H1 (cell line): Measurements from ENCODE around the gene PAWR. TPM values are rescaled to one million over a fixed set of nuclear protein-coding genes. Genes with fewer than 3 reads are reported as not detected.

Experiments used
- CBX5 ChIP-seq: fragments of 300-800, 300-1000 bp; sonication (generic); IDR thresholded peaks from 2 replicates; pipeline ENCODE4 v1.7.1; 2016; ENCODE audit warnings: antibody characterized with exemption, low read length, low read depth
- polyA plus RNA-seq, 7 experiments: library from polyadenylated mRNA; depleted of rRNA in 3 of 7; stranded (reverse) in 5 of 7; unstranded in 2 of 7; fragments of >200 nt in 5 of 7; fragments of 200-250 nt in 2 of 7; gene quantifications; 1 replicate in 5 of 7; 2 replicates in 1 of 7; 4 replicates in 1 of 7; pipeline versions ENCODE4 v1.2.1 to v1.2.3, GENCODE V29; 2011 to 2013; ENCODE audit warnings: missing spikeins in 2 of 7, mixed read lengths in 2 of 7
- total RNA-seq: library from RNA; stranded (reverse); fragmentation: NEBNext Ultra II Directional; extraction: Animal tissue kit (Norgen Biotek cat#: 25700); gene quantifications from 2 replicates; pipeline ENCODE4 v1.2.1, GENCODE V29; 2021

Gene PAWR
- total and polyA plus RNA-seq, 2 of the 8 experiments (the other 6 are each of a cell fraction or from before 2014, with no cell fraction given), result 28.3 to 327 TPM

DNA sequence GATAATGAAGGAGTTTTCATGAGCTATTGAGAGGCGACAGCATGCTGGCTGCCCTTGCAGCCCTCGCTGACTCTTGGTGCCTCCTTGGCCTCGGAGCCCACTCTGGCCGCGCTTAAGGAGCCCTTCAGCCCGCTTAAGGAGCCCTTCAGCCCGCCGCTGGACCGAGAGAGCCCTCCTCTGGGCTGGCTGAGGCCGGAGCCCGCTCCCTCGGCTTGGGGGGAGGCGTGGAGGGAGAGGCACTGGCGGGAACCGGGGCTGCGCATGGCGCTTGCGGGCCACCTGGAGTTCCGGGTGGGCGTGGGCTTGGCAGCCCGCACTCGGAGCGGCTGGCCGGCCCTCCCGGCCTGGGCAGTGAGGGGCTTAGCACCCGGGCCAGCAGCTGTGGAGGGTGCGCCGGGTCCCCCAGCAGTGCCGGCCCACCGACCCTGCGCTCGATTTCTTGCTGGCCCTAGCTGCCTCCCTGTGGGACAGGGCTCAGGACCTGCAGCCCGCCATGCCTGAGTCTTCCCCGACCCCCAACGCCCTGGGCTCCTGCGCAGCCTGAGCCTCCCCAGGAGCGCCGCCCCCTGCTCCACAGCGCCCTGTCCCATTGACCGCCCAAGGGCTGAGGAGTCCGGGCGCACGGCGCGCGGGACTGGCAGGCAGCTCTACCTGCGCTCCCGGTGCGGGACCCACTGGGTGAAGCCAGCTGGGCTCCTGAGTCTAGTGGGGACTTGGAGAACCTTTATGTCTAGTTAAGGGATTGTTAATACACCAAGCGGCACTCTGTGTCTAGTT, 20.1 kb upstream of the PAWR start (continued):
- TF ChIP-seq CBX5, result no peak
